ENCODE measurements around the gene HHAT.

HHAT gene

DNA sequence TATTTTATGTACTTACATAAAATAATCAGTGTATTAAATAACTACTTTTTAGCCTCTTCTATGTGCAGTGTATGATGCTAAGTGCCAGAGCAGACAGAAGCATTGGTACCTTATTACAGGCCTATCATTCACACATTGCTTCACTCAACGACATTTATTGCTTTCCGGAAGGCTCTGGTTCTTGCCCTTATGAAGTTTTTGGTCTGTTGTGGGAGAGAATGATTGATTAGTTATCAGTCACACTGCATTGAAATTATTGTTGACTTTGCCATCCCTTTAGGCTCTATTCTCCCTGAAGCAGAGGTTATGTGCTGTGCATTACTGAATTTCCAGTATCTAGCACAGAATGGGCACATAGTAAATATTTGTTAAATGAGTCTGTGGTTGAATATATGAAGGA is 178.0 kb downstream of the HHAT start:
- no peaks in the 10 kb centered on the region for H3K79me2 ChIP-seq (ENCODE audit: control insufficient read depth, insufficient read depth, low read length, unreplicated experiment)
- H3K27ac ChIP-seq (ENCODE audit: low read depth, low read length) = no peak overlapping the region
- no peak overlapping the region for H2AFZ ChIP-seq (ENCODE audit: low read length, unreplicated experiment)

DNA sequence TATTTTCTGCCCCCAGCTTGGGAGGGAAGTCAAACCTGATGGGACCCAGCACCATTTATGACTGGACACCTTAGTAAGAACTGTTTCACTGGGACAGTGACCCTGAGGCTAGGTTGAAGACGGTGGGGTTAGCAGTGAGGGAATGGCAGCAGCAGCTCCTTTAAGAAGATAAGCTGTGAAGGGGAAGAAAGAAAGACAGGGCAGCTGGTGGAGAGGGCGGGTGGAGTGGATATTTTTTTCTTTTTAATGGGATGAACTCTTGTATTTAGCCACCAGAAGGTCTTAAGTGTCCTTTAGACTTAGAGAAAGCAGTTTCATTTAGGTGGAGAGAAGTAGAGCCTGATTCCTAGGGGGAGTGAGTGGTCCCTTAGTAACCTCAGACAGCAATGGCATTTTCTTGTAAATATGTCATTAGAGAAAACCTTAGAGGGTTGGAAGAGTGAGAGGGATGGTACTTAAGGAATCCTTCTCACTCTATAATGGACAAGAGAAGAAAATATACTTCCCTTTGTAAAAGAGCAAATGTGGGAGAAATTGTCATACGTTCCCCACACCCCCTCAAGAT is 187.5 kb downstream of the HHAT start:
- H3K27ac ChIP-seq (ENCODE audit: low read depth, low read length) = no peak overlapping the region
- H3K79me2 ChIP-seq (ENCODE audit: control insufficient read depth, insufficient read depth, low read length, unreplicated experiment) = no peaks in the 10 kb centered on the region
- no peaks in the 10 kb centered on the region for H3K27me3 ChIP-seq (ENCODE audit: insufficient read depth, low read length)
- no peak overlapping the region for H3K4me3 ChIP-seq (ENCODE audit: low read depth, low read length)
- no peaks in the 10 kb centered on the region for H3K4me1 ChIP-seq (ENCODE audit: control insufficient read depth, insufficient read depth, low read length, unreplicated experiment)
- no peaks in the 10 kb centered on the region for H3K36me3 ChIP-seq (ENCODE audit: insufficient read depth, low read length)
- H2AFZ ChIP-seq (ENCODE audit: low read length, unreplicated experiment) = no peak overlapping the region

More for the DNA sequence above, 178.0 kb downstream of the HHAT start:
- H3K4me3 ChIP-seq (ENCODE audit: low read depth, low read length) = no peak overlapping the region
- H3K36me3 ChIP-seq (ENCODE audit: insufficient read depth, low read length) = no peaks in the 10 kb centered on the region
- no peaks in the 10 kb centered on the region for H3K27me3 ChIP-seq (ENCODE audit: insufficient read depth, low read length)
- H3K4me1 ChIP-seq (ENCODE audit: control insufficient read depth, insufficient read depth, low read length, unreplicated experiment) = no peaks in the 10 kb centered on the region

DNA sequence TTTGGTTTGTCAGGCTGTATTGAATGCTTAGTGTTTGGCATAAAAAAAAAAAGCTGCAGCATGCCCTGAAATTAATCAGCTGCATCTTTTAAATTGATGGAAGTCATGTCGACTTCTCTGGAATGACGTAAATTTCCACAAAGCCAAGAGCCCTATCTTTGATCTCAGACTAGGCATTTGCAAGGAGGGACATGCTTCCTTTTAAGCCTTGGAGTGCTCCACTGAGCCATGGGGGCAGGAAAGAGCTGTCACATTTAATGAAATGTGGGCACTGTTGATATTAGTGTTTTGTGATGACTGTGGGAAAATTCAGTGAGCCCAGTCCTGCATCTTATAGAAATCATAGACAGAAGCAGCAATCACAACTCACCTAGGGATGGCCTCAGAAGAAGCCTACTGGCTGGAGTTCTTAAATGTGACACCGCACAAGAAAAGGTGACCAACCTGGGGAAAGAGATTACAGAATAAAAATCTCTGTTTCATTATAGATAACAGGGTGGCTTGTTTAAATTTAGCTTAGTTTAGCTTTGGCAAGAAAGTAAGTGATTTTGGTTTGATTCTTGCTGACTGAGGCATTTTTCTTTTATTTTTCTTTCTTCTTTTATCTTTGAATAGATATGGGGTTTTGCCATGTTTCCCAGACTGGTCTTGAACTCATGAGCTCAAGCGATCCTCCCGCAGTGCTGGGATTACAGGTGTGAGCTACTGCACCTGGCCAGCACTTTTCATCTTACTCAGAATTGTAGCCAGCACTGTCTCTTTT is 188.2 kb downstream of the HHAT start:
- no peaks in the 10 kb centered on the region for H3K4me1 ChIP-seq (ENCODE audit: control insufficient read depth, insufficient read depth, low read length, unreplicated experiment)
- H2AFZ ChIP-seq (ENCODE audit: low read length, unreplicated experiment) = no peak overlapping the region
- H3K4me3 ChIP-seq (ENCODE audit: low read depth, low read length) = no peak overlapping the region
- H3K36me3 ChIP-seq (ENCODE audit: insufficient read depth, low read length) = no peaks in the 10 kb centered on the region
- H3K79me2 ChIP-seq (ENCODE audit: control insufficient read depth, insufficient read depth, low read length, unreplicated experiment) = no peaks in the 10 kb centered on the region
- H3K27me3 ChIP-seq (ENCODE audit: insufficient read depth, low read length) = no peaks in the 10 kb centered on the region
- H3K27ac ChIP-seq (ENCODE audit: low read depth, low read length) = no peak overlapping the region

DNA sequence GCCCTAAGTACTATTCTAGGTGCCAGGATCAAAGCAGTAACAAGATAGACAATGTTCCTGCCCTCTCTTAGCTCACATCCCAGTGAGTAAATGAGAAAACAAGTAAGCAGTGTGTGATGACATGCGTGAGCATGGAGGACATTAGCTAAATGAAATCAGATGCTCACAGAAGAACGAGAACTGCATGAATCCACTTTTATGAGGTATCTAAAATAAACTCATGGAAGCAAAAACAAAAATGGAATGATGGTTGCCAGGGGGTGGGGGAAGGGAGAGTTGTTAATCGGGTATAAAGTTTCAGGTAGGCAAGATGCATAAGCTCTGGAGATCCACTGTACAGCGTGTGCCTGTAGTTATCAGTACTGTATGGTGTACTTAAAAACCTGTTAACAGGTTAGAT is 195.1 kb downstream of the HHAT start:
- Histone ChIP-seq H3K27ac (ENCODE audit: low read depth, low read length) (no peak overlapping the region), H2AFZ (ENCODE audit: low read length, unreplicated experiment) (no peak overlapping the region)

DNA sequence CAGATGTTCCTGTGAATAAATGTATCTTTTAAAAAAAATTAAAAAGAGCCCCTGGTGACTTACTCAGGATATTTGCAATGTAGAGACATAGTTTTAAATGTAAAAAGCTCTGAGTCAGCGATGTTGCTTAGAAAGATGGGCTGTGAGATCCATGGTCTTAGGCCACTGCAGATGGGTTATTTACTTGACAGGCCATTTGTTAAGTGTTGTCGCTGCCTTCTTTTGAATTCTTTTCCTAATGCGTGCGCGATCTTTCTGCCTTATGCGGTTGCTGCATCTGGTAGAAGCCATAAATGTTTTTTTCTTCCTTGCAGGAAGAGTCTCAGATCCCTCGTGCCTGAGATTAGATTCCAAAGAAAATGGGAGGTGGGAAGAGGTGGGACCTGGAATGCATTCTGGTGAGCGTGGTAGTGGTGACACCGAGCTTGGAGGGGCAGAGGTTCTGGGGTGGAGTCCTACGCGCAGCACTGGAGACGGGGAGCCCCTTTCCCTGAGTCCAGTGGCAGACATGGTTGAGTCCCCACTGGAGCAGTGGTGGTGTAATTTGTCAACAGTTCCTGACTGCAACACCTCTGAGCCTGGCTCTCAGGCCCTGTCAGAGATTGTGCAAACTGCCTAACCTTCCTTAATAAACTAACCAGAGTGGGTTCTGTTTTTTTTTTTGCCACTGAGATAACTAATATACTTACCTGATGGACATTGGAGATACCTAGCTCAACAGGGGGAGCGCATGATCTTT is 197.2 kb downstream of the HHAT start:
- Histone ChIP-seq H3K27me3 (ENCODE audit: insufficient read depth, low read length) (no peaks in the 10 kb centered on the region), H3K79me2 (ENCODE audit: control insufficient read depth, insufficient read depth, low read length, unreplicated experiment) (no peaks in the 10 kb centered on the region), H3K27ac (ENCODE audit: low read depth, low read length) (no peak overlapping the region), H2AFZ (ENCODE audit: low read length, unreplicated experiment) (no peak overlapping the region), H3K4me3 (ENCODE audit: low read depth, low read length) (no peak overlapping the region), H3K36me3 (ENCODE audit: insufficient read depth, low read length) (no peaks in the 10 kb centered on the region), H3K4me1 (ENCODE audit: control insufficient read depth, insufficient read depth, low read length, unreplicated experiment) (no peaks in the 10 kb centered on the region)

More for the DNA sequence above, 195.1 kb downstream of the HHAT start:
- no peaks in the 10 kb centered on the region for H3K36me3 ChIP-seq (ENCODE audit: insufficient read depth, low read length)
- no peaks in the 10 kb centered on the region for H3K4me1 ChIP-seq (ENCODE audit: control insufficient read depth, insufficient read depth, low read length, unreplicated experiment)
- H3K79me2 ChIP-seq (ENCODE audit: control insufficient read depth, insufficient read depth, low read length, unreplicated experiment) = no peaks in the 10 kb centered on the region
- H3K4me3 ChIP-seq (ENCODE audit: low read depth, low read length) = no peak overlapping the region
- H3K27me3 ChIP-seq (ENCODE audit: insufficient read depth, low read length) = no peaks in the 10 kb centered on the region

DNA sequence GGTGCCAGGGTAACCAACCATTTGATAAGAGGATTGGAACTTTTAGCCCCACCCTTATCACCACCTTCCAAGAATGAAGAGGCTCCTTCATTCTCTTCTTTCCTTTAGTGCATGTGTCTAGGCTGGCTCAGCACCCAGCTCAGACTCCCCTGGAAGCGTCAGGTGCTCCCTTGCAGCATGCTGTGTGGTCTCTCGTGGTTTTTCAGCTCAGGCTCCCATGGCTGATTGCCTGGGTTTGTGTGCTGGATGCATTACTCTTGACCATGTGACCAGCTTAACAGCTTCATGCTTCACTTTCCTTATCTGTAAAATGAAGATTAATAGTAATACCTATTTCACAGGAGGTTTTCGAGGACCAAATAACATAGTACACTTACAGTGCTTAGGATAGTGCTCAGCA is 198.4 kb downstream of the HHAT start:
- Histone ChIP-seq H3K27ac (ENCODE audit: low read depth, low read length) (no peak overlapping the region), H3K36me3 (ENCODE audit: insufficient read depth, low read length) (no peaks in the 10 kb centered on the region), H3K4me1 (ENCODE audit: control insufficient read depth, insufficient read depth, low read length, unreplicated experiment) (no peaks in the 10 kb centered on the region), H3K4me3 (ENCODE audit: low read depth, low read length) (no peak overlapping the region), H3K27me3 (ENCODE audit: insufficient read depth, low read length) (no peaks in the 10 kb centered on the region), H2AFZ (ENCODE audit: low read length, unreplicated experiment) (no peak overlapping the region), H3K79me2 (ENCODE audit: control insufficient read depth, insufficient read depth, low read length, unreplicated experiment) (no peaks in the 10 kb centered on the region)

GRCh38 chr1:210531475-210532222 is 202.9 kb downstream of the HHAT start:
- no peak overlapping the region for H2AFZ ChIP-seq (ENCODE audit: low read length, unreplicated experiment)
- H3K36me3 ChIP-seq (ENCODE audit: insufficient read depth, low read length) = no peaks in the 10 kb centered on the region
- H3K27ac ChIP-seq (ENCODE audit: low read depth, low read length) = no peak overlapping the region
- no peak overlapping the region for H3K4me3 ChIP-seq (ENCODE audit: low read depth, low read length)
- H3K27me3 ChIP-seq (ENCODE audit: insufficient read depth, low read length) = 0 out of 2 replicates have a peak, but pooled peaks cover 2% of the 10 kb centered on the region
- no peaks in the 10 kb centered on the region for H3K4me1 ChIP-seq (ENCODE audit: control insufficient read depth, insufficient read depth, low read length, unreplicated experiment)
- no peaks in the 10 kb centered on the region for H3K79me2 ChIP-seq (ENCODE audit: control insufficient read depth, insufficient read depth, low read length, unreplicated experiment)

GRCh38 chr1:210532223-210532598 is 203.5 kb downstream of the HHAT start:
- Histone ChIP-seq H2AFZ (ENCODE audit: low read length, unreplicated experiment) (no peak overlapping the region), H3K79me2 (ENCODE audit: control insufficient read depth, insufficient read depth, low read length, unreplicated experiment) (no peaks in the 10 kb centered on the region), H3K27ac (ENCODE audit: low read depth, low read length) (no peak overlapping the region), H3K4me3 (ENCODE audit: low read depth, low read length) (no peak overlapping the region), H3K4me1 (ENCODE audit: control insufficient read depth, insufficient read depth, low read length, unreplicated experiment) (no peaks in the 10 kb centered on the region), H3K27me3 (ENCODE audit: insufficient read depth, low read length) (peaks cover 5% of the 10 kb centered on the region; the same call in 1 of the 2 replicates), H3K36me3 (ENCODE audit: insufficient read depth, low read length) (no peaks in the 10 kb centered on the region)

DNA sequence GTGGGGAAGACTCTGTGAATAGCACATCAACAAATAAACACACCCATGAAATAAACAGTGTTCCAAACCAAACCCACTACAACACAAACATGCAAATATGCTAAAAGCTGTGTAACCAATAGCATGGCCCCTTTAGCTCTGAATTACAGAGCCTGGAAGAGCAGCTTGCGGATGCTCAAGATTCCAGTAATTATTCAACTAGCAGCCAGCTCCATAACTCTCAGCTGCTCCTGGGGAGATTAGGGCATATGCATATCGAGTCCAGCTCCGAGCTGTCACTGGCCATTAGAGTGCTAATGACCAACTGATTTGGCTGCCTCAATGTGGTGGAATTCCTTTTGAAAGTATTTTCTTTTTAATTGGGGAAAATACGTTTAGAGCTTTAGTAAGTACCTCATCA is 207.1 kb downstream of the HHAT start:
- H3K27ac ChIP-seq (ENCODE audit: low read depth, low read length) = no peak overlapping the region
- no peak overlapping the region for H3K4me3 ChIP-seq (ENCODE audit: low read depth, low read length)
- H3K36me3 ChIP-seq (ENCODE audit: insufficient read depth, low read length) = no peaks in the 10 kb centered on the region
- H3K4me1 ChIP-seq (ENCODE audit: control insufficient read depth, insufficient read depth, low read length, unreplicated experiment) = no peaks in the 10 kb centered on the region
- no peaks in the 10 kb centered on the region for H3K79me2 ChIP-seq (ENCODE audit: control insufficient read depth, insufficient read depth, low read length, unreplicated experiment)
- peaks cover 5% of the 10 kb centered on the region; the same call in 1 of the 2 replicates for H3K27me3 ChIP-seq (ENCODE audit: insufficient read depth, low read length)
- no peak overlapping the region for H2AFZ ChIP-seq (ENCODE audit: low read length, unreplicated experiment)

DNA sequence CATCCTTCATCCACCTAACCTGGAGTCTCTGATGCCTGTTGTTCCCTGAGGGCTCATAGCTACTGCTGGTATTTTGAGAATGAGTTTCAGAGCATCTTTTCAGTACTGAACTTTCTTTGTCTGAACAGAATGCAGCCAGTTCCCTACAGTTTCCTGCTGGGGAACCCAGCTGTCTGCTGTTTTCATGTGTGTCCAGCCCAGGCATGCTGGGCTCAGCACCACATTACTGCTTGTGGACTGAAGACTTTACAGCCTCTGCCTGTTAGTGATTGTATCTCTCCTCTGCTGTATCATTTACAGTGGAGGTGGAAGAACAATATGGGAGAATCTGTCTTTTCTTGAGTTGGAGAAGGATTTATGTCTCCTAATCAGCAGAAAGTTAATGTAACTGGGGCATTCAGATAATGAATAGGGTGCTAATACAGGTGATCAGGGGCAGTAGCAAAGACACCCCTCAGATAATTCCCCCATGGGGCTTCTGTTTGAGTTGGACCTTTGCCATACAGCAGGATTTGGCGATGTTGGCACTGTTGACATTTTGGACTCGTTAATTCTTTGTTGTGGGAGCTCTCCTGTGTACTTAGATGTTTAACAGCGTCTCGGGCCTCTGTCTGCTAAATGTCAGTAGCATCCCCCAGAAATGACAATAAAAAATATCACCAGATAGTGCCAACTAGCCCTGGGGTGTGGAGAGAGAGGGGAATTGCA is 207.7 kb downstream of the HHAT start:
- no peaks in the 10 kb centered on the region for H3K4me1 ChIP-seq (ENCODE audit: control insufficient read depth, insufficient read depth, low read length, unreplicated experiment)
- H2AFZ ChIP-seq (ENCODE audit: low read length, unreplicated experiment) = no peak overlapping the region
- H3K36me3 ChIP-seq (ENCODE audit: insufficient read depth, low read length) = no peaks in the 10 kb centered on the region
- H3K27ac ChIP-seq (ENCODE audit: low read depth, low read length) = no peak overlapping the region
- peaks cover 5% of the 10 kb centered on the region; the same call in 1 of the 2 replicates for H3K27me3 ChIP-seq (ENCODE audit: insufficient read depth, low read length)
- no peaks in the 10 kb centered on the region for H3K79me2 ChIP-seq (ENCODE audit: control insufficient read depth, insufficient read depth, low read length, unreplicated experiment)
- H3K4me3 ChIP-seq (ENCODE audit: low read depth, low read length) = no peak overlapping the region

Data from ACC112 (cell line).